HCT116 (cell line): ENCODE measurements around the gene DHH. TPM values are rescaled to one million over a fixed set of nuclear protein-coding genes. Genes with fewer than 3 reads are reported as not detected.

ENCODE experiments used
- ATAC-seq: fragments of 200-7000 bp; cut with Tn5 transposase; 2 replicates; pipeline ENCODE4 v1.9.1; 2020; ENCODE audit warnings: mild to moderate bottlenecking, moderate library complexity
- BruUV-seq: library from RNA; stranded (reverse); fragments of 400-500 nt; replicated peaks from 2 replicates; lab custom pipeline; 2021; lab: Mats Ljungman, UMichigan
- CTCF ChIA-PET: fragments of 300-600 bp; sonication (Branson Sonifier 250); formaldehyde crosslinking; loops from one replicate; lab custom pipeline; 2021; ENCODE audit warnings: antibody characterized with exemption; lab: Charles Lee
- POLR2A ChIA-PET: fragments of 300-600, 350-600 bp; sonication (Branson Sonifier 250); formaldehyde crosslinking; loops from one replicate; lab custom pipeline; 2021; ENCODE audit warnings: antibody characterized with exemption; lab: Charles Lee
- RAD21 ChIA-PET, 2 experiments: fragments of 300-600 bp; sonication (Branson Sonifier 250); formaldehyde crosslinking; loops; one replicate each; lab custom pipeline; 2023; ENCODE audit warnings: low total read pairs in 2 of 2; ENCODE audit not compliant: uncharacterized antibody in 2 of 2, unreplicated experiment in 2 of 2, low non-redundant PET in 1 of 2; lab: Charles Lee
- DNase-seq: peaks from one replicate; pipeline ENCODE4 v3.0.0-alpha.2; 2010; ENCODE audit warnings: low read depth, low spot score
- H2AFZ ChIP-seq: fragments of 200-600 bp; shearing (Covaris generic), sonication (generic); 2 replicates; pipeline ENCODE4 v1.6.1; 2017; ENCODE audit warnings: low read depth, mixed run types, mixed read lengths, antibody characterized with exemption, low read length; ENCODE audit not compliant: poor library complexity, severe bottlenecking
- H3K27ac ChIP-seq: 2 replicates; pipeline ENCODE4 v1.5.1; 2012; ENCODE audit warnings: low read depth, low read length
- H3K27me3 ChIP-seq: fragments of 200-600 bp; sonication (generic); 2 replicates; pipeline ENCODE4 v1.6.1; 2016; ENCODE audit warnings: mixed run types, low read length, mixed read lengths; ENCODE audit not compliant: insufficient read depth
- H3K36me3 ChIP-seq, 2 experiments: fragments of 200-500 bp in 1 of 2; fragments of 200-600 bp in 1 of 2; sonication (Bioruptor generic) in 1 of 2; sonication (generic) in 1 of 2; 2 replicates each; pipeline versions ENCODE4 v1.5.1 to v1.6.1; 2014 to 2016; ENCODE audit warnings: low read length in 2 of 2, inconsistent platforms in 1 of 2, mixed read lengths in 1 of 2, mixed run types in 1 of 2; ENCODE audit not compliant: insufficient read depth in 2 of 2, control insufficient read depth in 1 of 2
- H3K4me1 ChIP-seq, 2 experiments: fragments of 200-600 bp in 1 of 2; sonication (generic) in 1 of 2; 2 replicates each; pipeline versions ENCODE4 v1.5.1 to v1.6.1; 2012 to 2017; ENCODE audit warnings: low read length in 2 of 2, inconsistent platforms in 1 of 2, mild to moderate bottlenecking in 1 of 2, mixed read lengths in 1 of 2, mixed run types in 1 of 2, moderate library complexity in 1 of 2; ENCODE audit not compliant: insufficient read depth in 2 of 2, control insufficient read depth in 1 of 2
- H3K4me2 ChIP-seq: fragments of 200-600 bp; sonication (generic); 2 replicates; pipeline ENCODE4 v1.6.1; 2017; ENCODE audit warnings: mixed run types, low read length, mixed read lengths
- H3K4me3 ChIP-seq, 2 experiments: fragments of 200-600 bp in 1 of 2; sonication (generic) in 1 of 2; replicated peaks in 1 of 2; 2 replicates each; pipeline ENCODE4 v1.5.1; 2011 to 2016; ENCODE audit warnings: low read length in 2 of 2, control low read depth in 1 of 2, low read depth in 1 of 2, mild to moderate bottlenecking in 1 of 2, mixed read lengths in 1 of 2, mixed run types in 1 of 2
- H3K79me2 ChIP-seq: fragments of 200-600 bp; sonication (generic); 2 replicates; pipeline ENCODE4 v1.6.1; 2017; ENCODE audit warnings: mild to moderate bottlenecking, mixed run types, low read length, moderate library complexity, mixed read lengths; ENCODE audit not compliant: insufficient read depth
- H3K9ac ChIP-seq: fragments of 200-600 bp; sonication (generic); 2 replicates; pipeline ENCODE4 v1.6.1; 2016; ENCODE audit warnings: low read length, mixed read lengths
- H3K9me2 ChIP-seq: fragments of 200-600 bp; sonication (generic), shearing (Covaris generic); 2 replicates; pipeline ENCODE4 v1.6.1; 2017; ENCODE audit warnings: mixed run types, mild to moderate bottlenecking, moderate library complexity; ENCODE audit not compliant: insufficient read depth
- H3K9me3 ChIP-seq, 2 experiments: fragments of 200-500 bp in 1 of 2; fragments of 200-600 bp in 1 of 2; sonication (Bioruptor generic) in 1 of 2; sonication (generic) in 1 of 2; 2 replicates each; pipeline ENCODE4 v1.6.1; 2014 to 2017; ENCODE audit warnings: low read length in 2 of 2, mixed read lengths in 2 of 2, inconsistent platforms in 1 of 2, low read depth in 1 of 2, mild to moderate bottlenecking in 1 of 2, mixed run types in 1 of 2, moderate library complexity in 1 of 2; ENCODE audit not compliant: control insufficient read depth in 1 of 2, insufficient read depth in 1 of 2
- H4K20me1 ChIP-seq: fragments of 200-600 bp; sonication (generic), shearing (Covaris generic); 2 replicates; pipeline ENCODE4 v1.6.1; 2017; ENCODE audit warnings: mixed run types, mild to moderate bottlenecking, moderate library complexity; ENCODE audit not compliant: insufficient read depth
- ATF3 ChIP-seq: IDR thresholded peaks from 2 replicates; pipeline ENCODE4 v1.6.1; 2012
- CEBPB ChIP-seq: IDR thresholded peaks from 2 replicates; pipeline ENCODE4 v1.6.1; 2012; ENCODE audit warnings: low read depth
- CTCF ChIP-seq, 3 experiments: fragments of 200-600 bp in 1 of 3; sonication (generic) in 1 of 3; IDR thresholded peaks in 2 of 3; conservative IDR thresholded peaks in 1 of 3; 2 replicates each; pipeline ENCODE4 v1.5.1; 2012 to 2017; ENCODE audit warnings: low read depth in 2 of 3, low read length in 2 of 3, antibody characterized with exemption in 1 of 3, borderline replicate concordance in 1 of 3, control low read depth in 1 of 3, mild to moderate bottlenecking in 1 of 3, mixed read lengths in 1 of 3, mixed run types in 1 of 3, moderate library complexity in 1 of 3; ENCODE audit not compliant: insufficient read depth in 1 of 3
- ELF1 ChIP-seq: IDR thresholded peaks from 2 replicates; pipeline ENCODE4 v1.6.1; 2012; ENCODE audit warnings: low read depth, borderline replicate concordance
- ZFX ChIP-seq: fragments of 450-650 bp; IDR thresholded peaks from 2 replicates; pipeline ENCODE4 v1.6.1; 2017
- intact Hi-C: fragments of 100-400 bp; cut with micrococcal nuclease; formaldehyde crosslinking; loops from 2 replicates; pipeline ENCODE4 v1.10.0; 2022
- total RNA-seq: library from RNA; stranded (reverse); gene quantifications from one replicate; pipeline ENCODE4 v1.2.1, GENCODE V29; 2021; ENCODE audit not compliant: unreplicated experiment

The DHH gene
- total RNA-seq, 1 experiment from 2014 or later, result 0.22 TPM

- no peak for DNase-seq
- H3K27me3 ChIP-seq, result no peaks in the 10 kb centered on the region
- H3K36me3 ChIP-seq, result peaks cover 52 to 66% of the 10 kb centered on the region in 2 experiments
- BruUV-seq, result TSS peak; percentile 1
- no peak overlapping the region for H2AFZ ChIP-seq
- no peaks in the 10 kb centered on the region for H3K9me3 ChIP-seq
- peaks cover 7 to 19% of the 10 kb centered on the region in 2 experiments for H3K4me1 ChIP-seq
- ChIA-PET POLR2A (no interaction called here), CTCF (no interaction called here), RAD21 (no interaction called here)
- no peak overlapping the region for H3K9ac ChIP-seq
- H3K27ac ChIP-seq, result no peak overlapping the region
- no peak overlapping the region for H3K4me3 ChIP-seq
- no peak for ATAC-seq
- peaks cover 70% of the 10 kb centered on the region for H3K79me2 ChIP-seq
- no peak overlapping the region for H3K4me2 ChIP-seq
- intact Hi-C loops, result no loop called here
- H3K9me2 ChIP-seq, result no peaks in the 10 kb centered on the region
- no peaks in the 10 kb centered on the region for H4K20me1 ChIP-seq
- no peak for TF ChIP-seq ATF3
- no peak for TF ChIP-seq ELF1
- TF ChIP-seq CTCF (IDR thresholded peaks at IDR 0.05 in 2 of 3, conservative IDR thresholded peaks at IDR 0.05 in 1 of 3; ENCODE audit: borderline replicate concordance in 1 of 3, insufficient read depth in 1 of 3, low read depth in 2 of 3, low read length in 2 of 3), result no peak
- no peak for TF ChIP-seq ZFX
- no peak for TF ChIP-seq CEBPB
Observed at GRCh38 chr12:49052451-49053208, 42.0 kb downstream of the DHH start.
